ENCODE data around the gene HTR3E. TPM values are rescaled to one million over a fixed set of nuclear protein-coding genes. Genes with fewer than 3 reads are reported as not detected.
"Not testable (repeated sequence)": the region's sequence is repeated elsewhere in the genome, so short reads cannot be mapped to it uniquely, and the experiment has no call there.

Gene HTR3E
- total RNA-seq, 4 donors from 2014 or later, result not detected

- Histone ChIP-seq H3K4me1 (peaks cover 0 to 8% (median 0%) of the 10 kb centered on the region in 4 donors), H3K36me3 (peaks cover 6 to 61% (median 20%) of the 10 kb centered on the region in 3 donors), H3K9me3 (no peaks in the 10 kb centered on the region), H3K27me3 (no peaks in the 10 kb centered on the region), H3K4me3 (no peak overlapping the region), H3K27ac (no peak overlapping the region)
- no peak for TF ChIP-seq EP300 (IDR thresholded peaks at IDR 0.05)
- no peak for TF ChIP-seq POLR2A (IDR thresholded peaks at IDR 0.05)
- TF ChIP-seq CTCF (IDR thresholded peaks at IDR 0.05), result no peak
- no peak for DNase-seq (ENCODE audit: low spot score in 2 of 2)
- 85 to 88% methylated on average over 8 of the region's 8 CpGs for WGBS, 2 donors
These were observed 48.9 kb downstream of the HTR3E start for GRCh38 chr3:184145751-184146270.

- WGBS, 2 donors, result 75 to 83% methylated on average over 3 of the region's 3 CpGs
- Histone ChIP-seq H3K36me3 (peaks cover under 1 to 38% (median 14%) of the 10 kb centered on the region in 3 donors), H3K27me3 (no peaks in the 10 kb centered on the region), H3K4me1 (peaks cover 0 to 8% (median 0%) of the 10 kb centered on the region in 4 donors), H3K27ac (no peak overlapping the region), H3K4me3 (no peak overlapping the region), H3K9me3 (no peaks in the 10 kb centered on the region)
- no peak for TF ChIP-seq EP300 (IDR thresholded peaks at IDR 0.05)
- DNase-seq (ENCODE audit: low spot score in 2 of 2), result no peak
These were observed 51.2 kb downstream of the HTR3E start for GRCh38 chr3:184148076-184148475.

- H3K4me3 ChIP-seq, result no peak overlapping the region
- H3K4me1 ChIP-seq, result peaks cover 0 to 15% (median 0%) of the 10 kb centered on the region in 4 donors
- H3K27ac ChIP-seq, result no peak overlapping the region
- no peak for DNase-seq (ENCODE audit: low spot score in 2 of 2)
- no peak for TF ChIP-seq EP300 (IDR thresholded peaks at IDR 0.05)
- TF ChIP-seq POLR2A (IDR thresholded peaks at IDR 0.05), result no peak
- TF ChIP-seq CTCF (IDR thresholded peaks at IDR 0.05), result no peak
- no peaks in the 10 kb centered on the region for H3K27me3 ChIP-seq
- 93 to 98% methylated on average over 6 of the region's 6 CpGs for WGBS, 2 donors
- H3K9me3 ChIP-seq, result no peaks in the 10 kb centered on the region
- peaks cover 0 to 28% (median 9%) of the 10 kb centered on the region in 3 donors for H3K36me3 ChIP-seq
These were observed 52.3 kb downstream of the HTR3E start for GRCh38 chr3:184149123-184149522.

GRCh38 chr3:184149770-184150169 lies 52.9 kb downstream of the HTR3E start:
- not testable (repeated sequence) for DNase-seq (ENCODE audit: low spot score in 2 of 2); H3K27me3 ChIP-seq; H3K27ac ChIP-seq; H3K9me3 ChIP-seq; H3K4me3 ChIP-seq
- WGBS, 2 donors, result 54 to 55% methylated on average over 6 of the region's 6 CpGs
- Histone ChIP-seq H3K4me1 (peaks cover 0 to 20% (median 0%) of the 10 kb centered on the region in 4 donors), H3K36me3 (peaks cover 0 to 21% (median 4%) of the 10 kb centered on the region in 3 donors)

- TF ChIP-seq EP300 (IDR thresholded peaks at IDR 0.05), result no peak
- TF ChIP-seq CTCF (IDR thresholded peaks at IDR 0.05), result peak in 1 of 5 experiments; percentile 15
- peak in 1 of 2 donors; percentile 54 for TF ChIP-seq POLR2A (IDR thresholded peaks at IDR 0.05)
- DNase-seq (ENCODE audit: low spot score in 2 of 2), result peak; percentile 24 to 33
- H3K36me3 ChIP-seq, result no peaks in the 10 kb centered on the region
- 1 to 3% methylated on average over 12 to 67 of the region's 84 CpGs for WGBS, 2 donors
- peak within 1 kb of the TSS; percentile 73 to 96 (median 92) for H3K27ac ChIP-seq
- peak within 1 kb of the TSS; percentile 70 to 93 (median 86) for H3K4me3 ChIP-seq
- H3K9me3 ChIP-seq, result no peaks in the 10 kb centered on the region
- H3K27me3 ChIP-seq, result no peaks in the 10 kb centered on the region
- peaks cover 0 to 52% (median 23%) of the 10 kb centered on the region in 4 donors for H3K4me1 ChIP-seq
These were observed 58.2 kb downstream of the HTR3E start, which contains the start of gene DVL3 for GRCh38 chr3:184154885-184155643. DVL3 (plus strand) TSS chr3:184155377; CDS start chr3:184155636, 259 bp downstream.

All from tibial nerve (tissue), 4 donors.